Glomerular endothelial cell (primary cell): ENCODE data around the gene CLASP2. TPM values are rescaled to one million over a fixed set of nuclear protein-coding genes. Genes with fewer than 3 reads are reported as not detected.
"Not testable (repeated sequence)": the region's sequence is repeated elsewhere in the genome, so short reads cannot be mapped to it uniquely, and the experiment has no call there.

ENCODE experiments used
- DNase-seq: peaks from one replicate; pipeline ENCODE4 v3.0.0-alpha.2; 2011; ENCODE audit warnings: low read depth, low spot score; ENCODE audit errors: extremely low read depth
- total RNA-seq: library from RNA; depleted of rRNA; stranded (reverse); fragments of >200 nt; gene quantifications from 2 replicates; pipeline ENCODE4 v1.2.3, GENCODE V29; 2015

Gene CLASP2
- total RNA-seq, 1 donor from 2014 or later: 38.6 TPM

- no peak for DNase-seq
These were observed 257.0 kb downstream of the CLASP2 start for GRCh38 chr3:33461097-33461496.

- not testable (repeated sequence) for DNase-seq
These were observed 258.5 kb downstream of the CLASP2 start for GRCh38 chr3:33459577-33459976.

GRCh38 chr3:33458446-33458845 is 259.6 kb downstream of the CLASP2 start:
- no peak for DNase-seq

- DNase-seq: no peak
These were observed 261.3 kb downstream of the CLASP2 start for GRCh38 chr3:33456756-33457155.

- no peak for DNase-seq
These were observed 264.7 kb downstream of the CLASP2 start for GRCh38 chr3:33453331-33453761.

GRCh38 chr3:33451994-33452393 is 266.1 kb downstream of the CLASP2 start:
- DNase-seq: not testable (repeated sequence)

GRCh38 chr3:33447958-33448357 is 270.1 kb downstream of the CLASP2 start:
- no peak for DNase-seq

GRCh38 chr3:33447256-33447625 is 270.8 kb downstream of the CLASP2 start:
- not testable (repeated sequence) for DNase-seq

Other genes with a start within 250 kb of the CLASP2 start
- gene PDCD6IP, start 80.4 kb upstream of the CLASP2 start, total RNA-seq: 156 and 172 TPM in 2 replicates